ENCODE results near the gene PRMT7. TPM values are rescaled to one million over a fixed set of nuclear protein-coding genes. Genes with fewer than 3 reads are reported as not detected.

Gene PRMT7
- total RNA-seq, 1 experiment from 2014 or later, result 49.4 TPM

- no peak for DNase-seq
- Mint-ChIP-seq H3K9me3 (ENCODE audit: low read depth, unreplicated experiment) (no peaks in the 10 kb centered on the region), H3K27ac (ENCODE audit: unreplicated experiment) (no peak overlapping the region), H3K27me3 (ENCODE audit: unreplicated experiment) (peaks cover 51% of the 10 kb centered on the region), H3K4me3 (ENCODE audit: low read depth, unreplicated experiment) (no peak overlapping the region), H3K36me3 (ENCODE audit: insufficient read depth, unreplicated experiment) (peaks cover 4% of the 10 kb centered on the region), H3K4me1 (ENCODE audit: low read depth, unreplicated experiment) (no peaks in the 10 kb centered on the region)
- BruUV-seq (replicated peaks), result no TSS peak
- intact Hi-C loops (cut with micrococcal nuclease; ENCODE audit: unreplicated experiment), result no loop called here
- CTCF ChIA-PET, result no interaction called here
- no peak for TF ChIP-seq CTCF (IDR thresholded peaks at IDR 0.05; ENCODE audit: unreplicated experiment)
Observed at GRCh38 chr16:68375801-68376536, 65.2 kb downstream of the PRMT7 start.

GRCh38 chr16:68376590-68376989 is 65.8 kb downstream of the PRMT7 start:
- CTCF ChIA-PET, result no interaction called here
- TF ChIP-seq CTCF (IDR thresholded peaks at IDR 0.05; ENCODE audit: unreplicated experiment), result no peak
- intact Hi-C loops (cut with micrococcal nuclease; ENCODE audit: unreplicated experiment), result no loop called here
- DNase-seq, result no peak
- Mint-ChIP-seq H3K4me3 (ENCODE audit: low read depth, unreplicated experiment) (no peak overlapping the region), H3K9me3 (ENCODE audit: low read depth, unreplicated experiment) (no peaks in the 10 kb centered on the region), H3K27ac (ENCODE audit: unreplicated experiment) (no peak overlapping the region), H3K27me3 (ENCODE audit: unreplicated experiment) (peaks cover 46% of the 10 kb centered on the region), H3K36me3 (ENCODE audit: insufficient read depth, unreplicated experiment) (peaks cover 4% of the 10 kb centered on the region), H3K4me1 (ENCODE audit: low read depth, unreplicated experiment) (no peaks in the 10 kb centered on the region)
- no TSS peak for BruUV-seq (replicated peaks)

GRCh38 chr16:68377221-68377620 is 66.4 kb downstream of the PRMT7 start:
- H3K27me3 Mint-ChIP-seq (ENCODE audit: unreplicated experiment), result peaks cover 40% of the 10 kb centered on the region

GRCh38 chr16:68377667-68378393 is 67.0 kb downstream of the PRMT7 start:
- H3K4me1 Mint-ChIP-seq (ENCODE audit: low read depth, unreplicated experiment), result no peaks in the 10 kb centered on the region
- no peak for TF ChIP-seq CTCF (IDR thresholded peaks at IDR 0.05; ENCODE audit: unreplicated experiment)
- no peaks in the 10 kb centered on the region for H3K9me3 Mint-ChIP-seq (ENCODE audit: low read depth, unreplicated experiment)
- no TSS peak for BruUV-seq (replicated peaks)
- H3K36me3 Mint-ChIP-seq (ENCODE audit: insufficient read depth, unreplicated experiment), result no peaks in the 10 kb centered on the region
- CTCF ChIA-PET, result interaction anchor here (1.2 to 1.3 kb wide), 2 partner anchors 10 to 19 kb away, joined by 4 read pairs; no protein-coding TSS in a partner anchor
- intact Hi-C loops (cut with micrococcal nuclease; ENCODE audit: unreplicated experiment), result no loop called here
- H3K27me3 Mint-ChIP-seq (ENCODE audit: unreplicated experiment), result peaks cover 34% of the 10 kb centered on the region
- H3K27ac Mint-ChIP-seq (ENCODE audit: unreplicated experiment), result no peak overlapping the region
- no peak overlapping the region for H3K4me3 Mint-ChIP-seq (ENCODE audit: low read depth, unreplicated experiment)
- peak; percentile 22 for DNase-seq

More at GRCh38 chr16:68377221-68377620, 66.4 kb downstream of the PRMT7 start:
- Mint-ChIP-seq H3K36me3 (ENCODE audit: insufficient read depth, unreplicated experiment) (no peaks in the 10 kb centered on the region), H3K9me3 (ENCODE audit: low read depth, unreplicated experiment) (no peaks in the 10 kb centered on the region), H3K4me1 (ENCODE audit: low read depth, unreplicated experiment) (no peaks in the 10 kb centered on the region), H3K27ac (ENCODE audit: unreplicated experiment) (no peak overlapping the region), H3K4me3 (ENCODE audit: low read depth, unreplicated experiment) (no peak overlapping the region)
- CTCF ChIA-PET, result interaction anchor here (1.3 kb wide), 1 partner anchor 19 kb away, joined by 4 read pairs; no protein-coding TSS in a partner anchor
- no peak for DNase-seq
- intact Hi-C loops (cut with micrococcal nuclease; ENCODE audit: unreplicated experiment), result no loop called here
- BruUV-seq (replicated peaks), result no TSS peak
- no peak for TF ChIP-seq CTCF (IDR thresholded peaks at IDR 0.05; ENCODE audit: unreplicated experiment)

All from Calu3 (cell line).